Ishikawa (cell line): ENCODE data around the gene HEATR5B.

Experiments used
- CREB1 ChIP-seq: IDR thresholded peaks from 2 replicates; pipeline ENCODE4 v1.6.1; 2012; ENCODE audit warnings: low read depth
- EGR1 ChIP-seq: IDR thresholded peaks from 2 replicates; pipeline ENCODE4 v1.6.1; 2012
- EP300 ChIP-seq: IDR thresholded peaks from 2 replicates; pipeline ENCODE4 v1.6.1; 2012; ENCODE audit warnings: borderline replicate concordance
- RAD21 ChIP-seq: IDR thresholded peaks from 2 replicates; pipeline ENCODE4 v1.6.1; 2012; ENCODE audit warnings: low read depth
- YY1 ChIP-seq: IDR thresholded peaks from 2 replicates; pipeline ENCODE4 v1.6.1; 2012; ENCODE audit warnings: low read depth

- no peak for TF ChIP-seq YY1
- TF ChIP-seq EP300 = no peak
- no peak for TF ChIP-seq CREB1
- no peak for TF ChIP-seq RAD21
- no peak for TF ChIP-seq EGR1
Observed at GRCh38 chr2:37080689-37081088, 3.5 kb downstream of the HEATR5B start.
